OCI-LY7 (cell line): ENCODE data around the gene FAM234B.

Source experiments
- CTCF ChIP-seq: fragments of 200-600 bp; sonication (generic); conservative IDR thresholded peaks from 2 replicates; pipeline ENCODE4 v1.5.1; 2014; ENCODE audit warnings: mild to moderate bottlenecking, antibody characterized with exemption, low read length, moderate library complexity, mixed read lengths
- EZH2phosphoT487 ChIP-seq: fragments of 200-600 bp; sonication (generic); IDR thresholded peaks from 2 replicates; pipeline ENCODE4 v1.6.1; 2018; ENCODE audit warnings: low read depth, borderline replicate concordance, mild to moderate bottlenecking, mixed run types, antibody characterized with exemption, low read length, moderate library complexity, mixed read lengths

GRCh38 chr12:13121568-13121967 lies 77.4 kb downstream of the FAM234B start:
- TF ChIP-seq CTCF (no peak), EZH2phosphoT487 (no peak)
